Stimulated activated effector memory CD8-positive, alpha-beta T cell treated with anti-CD3 and anti-CD28 coated beads, Interleukin-12 subunit alpha, Interleukin-12 subunit beta, amount 100 ng/mL, for 72 hours (primary cell): ENCODE measurements around the gene IKZF1.

Source experiments
- ATAC-seq: fragments of 150-1000 bp; cut with Tn5 transposase; 2 replicates; pipeline ENCODE4 v1.10.0; 2021
- DNase-seq, 2 donors: peaks; one replicate each; pipeline ENCODE4 v3.0.0; 2021 to 2022; ENCODE audit warnings: low spot score in 2 of 2
- H3K27ac Mint-ChIP-seq: one replicate; pipeline ENCODE4 v1.8.0; 2022; ENCODE audit warnings: mild to moderate bottlenecking, mixed read lengths
- H3K36me3 Mint-ChIP-seq: one replicate; pipeline ENCODE4 v1.8.0; 2022; ENCODE audit warnings: mild to moderate bottlenecking, mixed read lengths
- H3K4me1 Mint-ChIP-seq: one replicate; pipeline ENCODE4 v1.8.0; 2022; ENCODE audit warnings: mixed read lengths
- H3K4me3 Mint-ChIP-seq: one replicate; pipeline ENCODE4 v1.8.0; 2022; ENCODE audit warnings: mild to moderate bottlenecking, mixed read lengths
- H3K9me3 Mint-ChIP-seq: one replicate; pipeline ENCODE4 v1.8.0; 2022; ENCODE audit warnings: mixed read lengths

The IKZF1 gene

DNA sequence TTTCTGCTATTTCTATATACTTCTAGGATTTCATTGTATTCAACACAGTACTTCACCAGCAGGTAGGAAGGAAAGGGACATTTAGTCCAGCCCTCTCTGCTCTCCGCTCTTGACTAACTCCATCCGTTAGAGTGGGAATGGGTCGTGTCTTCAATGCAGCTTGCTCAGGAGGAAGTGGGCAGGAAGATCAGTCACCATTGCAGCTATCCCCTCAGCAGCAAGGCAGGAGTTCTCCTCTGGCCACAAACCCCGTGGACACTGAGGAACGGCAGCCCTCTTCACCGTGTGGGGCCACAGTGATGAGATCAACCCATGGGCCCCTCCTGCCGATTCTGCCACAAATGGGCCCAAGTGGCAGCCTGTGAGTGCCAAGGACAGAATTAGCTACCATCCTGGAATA, 30.2 kb upstream of the IKZF1 start:
- H3K4me3 Mint-ChIP-seq: no peak overlapping the region
- no peaks in the 10 kb centered on the region for H3K9me3 Mint-ChIP-seq
- peaks cover 39% of the 10 kb centered on the region for H3K4me1 Mint-ChIP-seq
- no peak overlapping the region for H3K27ac Mint-ChIP-seq
- H3K36me3 Mint-ChIP-seq: no peaks in the 10 kb centered on the region
- DNase-seq: no peak
- peak; percentile 45 for ATAC-seq

GRCh38 chr7:50275430-50275829, 29.1 kb upstream of the IKZF1 start:
- H3K36me3 Mint-ChIP-seq: no peaks in the 10 kb centered on the region
- H3K4me3 Mint-ChIP-seq: no peak overlapping the region
- no peak for DNase-seq
- ATAC-seq: no peak
- no peak overlapping the region for H3K27ac Mint-ChIP-seq
- H3K9me3 Mint-ChIP-seq: no peaks in the 10 kb centered on the region
- H3K4me1 Mint-ChIP-seq: peaks cover 29% of the 10 kb centered on the region

DNA sequence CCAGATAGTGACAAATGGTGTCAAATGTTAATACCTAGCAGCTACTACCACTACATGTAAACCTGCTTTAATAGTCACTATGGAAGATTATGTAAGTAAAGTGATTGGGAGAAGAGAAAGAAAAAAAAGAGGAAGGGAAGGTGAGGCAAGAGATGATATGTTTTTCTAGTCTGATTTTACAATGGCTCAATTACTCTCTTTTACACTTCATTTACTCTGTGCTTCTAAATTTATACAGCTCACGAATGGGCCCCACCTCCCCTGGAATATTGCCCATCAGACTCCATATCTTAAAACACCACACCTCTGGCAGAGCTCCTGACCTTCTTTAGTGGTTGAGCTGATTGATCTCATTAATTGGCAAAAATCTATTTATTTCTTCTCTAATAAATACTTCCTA, 28.0 kb upstream of the IKZF1 start:
- H3K4me3 Mint-ChIP-seq: no peak overlapping the region
- peaks cover 32% of the 10 kb centered on the region for H3K4me1 Mint-ChIP-seq
- DNase-seq: no peak
- H3K9me3 Mint-ChIP-seq: no peaks in the 10 kb centered on the region
- ATAC-seq: no peak
- H3K36me3 Mint-ChIP-seq: no peaks in the 10 kb centered on the region
- no peak overlapping the region for H3K27ac Mint-ChIP-seq

DNA sequence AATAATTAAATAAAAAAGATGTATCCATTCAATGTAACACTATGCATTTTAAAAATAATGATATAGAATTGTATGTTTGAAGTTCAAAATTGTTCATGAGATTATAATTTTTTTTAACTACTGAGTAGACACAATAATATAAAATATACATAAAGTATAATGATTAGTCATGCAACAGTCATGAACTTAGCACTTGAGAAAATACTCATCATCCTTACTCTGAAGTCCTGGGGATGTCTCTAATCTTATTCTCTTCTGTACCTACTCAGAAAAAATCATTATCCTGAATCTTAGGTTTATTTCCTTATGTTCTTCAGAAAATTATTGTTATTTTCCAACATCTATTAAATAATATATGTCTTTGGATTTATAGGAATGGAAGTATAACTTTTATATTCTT, 26.4 kb upstream of the IKZF1 start:
- Mint-ChIP-seq H3K4me3 (no peak overlapping the region), H3K36me3 (no peaks in the 10 kb centered on the region), H3K27ac (no peak overlapping the region), H3K4me1 (peaks cover 35% of the 10 kb centered on the region), H3K9me3 (no peaks in the 10 kb centered on the region)
- no peak for ATAC-seq
- no peak for DNase-seq

GRCh38 chr7:50281680-50282445, 22.7 kb upstream of the IKZF1 start:
- Mint-ChIP-seq H3K36me3 (no peaks in the 10 kb centered on the region), H3K4me3 (peak overlapping the region; percentile 15), H3K27ac (peak overlapping the region; percentile 51), H3K9me3 (no peaks in the 10 kb centered on the region), H3K4me1 (peaks cover 42% of the 10 kb centered on the region)
- peak; percentile 65 for ATAC-seq
- DNase-seq: no peak

DNA sequence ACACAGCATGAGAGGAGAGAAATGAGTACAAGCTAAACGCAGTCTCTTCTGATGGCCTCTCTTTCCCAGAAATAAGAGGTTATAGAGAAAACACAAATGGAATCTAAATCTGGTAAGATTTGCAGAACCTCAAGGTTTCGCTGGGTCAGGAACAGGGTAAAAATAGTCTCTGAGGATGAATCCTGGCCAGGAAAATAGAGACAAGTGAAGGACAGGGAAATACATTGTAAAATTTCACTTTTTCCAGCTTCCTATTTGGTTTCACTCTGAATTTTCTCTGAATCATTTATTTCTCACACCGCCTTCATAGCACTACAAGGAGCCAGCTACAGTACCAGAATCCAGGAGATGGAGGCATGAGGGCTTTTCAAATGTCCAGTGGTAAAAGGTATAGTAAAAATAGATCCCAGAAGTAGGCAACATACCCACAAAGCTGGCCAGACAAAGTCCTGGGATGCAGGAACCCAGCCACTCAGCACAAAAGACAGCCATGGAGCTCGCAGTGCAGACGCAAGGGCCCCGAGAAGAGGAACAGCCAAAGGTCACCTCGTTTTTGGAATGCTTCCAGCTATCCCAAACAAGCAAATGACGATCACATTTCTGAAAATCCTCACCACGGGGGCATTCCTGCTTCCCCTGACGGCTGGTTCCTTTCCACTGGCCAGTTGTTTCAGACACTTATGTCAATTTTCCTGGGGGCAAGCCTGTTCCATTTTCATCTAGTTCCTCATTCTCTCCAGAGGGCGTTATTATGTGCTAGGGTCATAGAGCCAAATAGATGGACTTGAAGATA, 21.5 kb upstream of the IKZF1 start:
- H3K27ac Mint-ChIP-seq: peak overlapping the region; percentile 23
- ATAC-seq (no peak), DNase-seq (no peak)
- H3K36me3 Mint-ChIP-seq: no peaks in the 10 kb centered on the region
- no peaks in the 10 kb centered on the region for H3K9me3 Mint-ChIP-seq
- peak overlapping the region; percentile 15 for H3K4me3 Mint-ChIP-seq
- H3K4me1 Mint-ChIP-seq: peaks cover 42% of the 10 kb centered on the region

GRCh38 chr7:50283731-50284130, 20.8 kb upstream of the IKZF1 start:
- H3K36me3 Mint-ChIP-seq: no peaks in the 10 kb centered on the region
- H3K4me1 Mint-ChIP-seq: peaks cover 42% of the 10 kb centered on the region
- peak overlapping the region; percentile 23 for H3K27ac Mint-ChIP-seq
- ATAC-seq (no peak), DNase-seq (no peak)
- no peaks in the 10 kb centered on the region for H3K9me3 Mint-ChIP-seq
- no peak overlapping the region for H3K4me3 Mint-ChIP-seq

DNA sequence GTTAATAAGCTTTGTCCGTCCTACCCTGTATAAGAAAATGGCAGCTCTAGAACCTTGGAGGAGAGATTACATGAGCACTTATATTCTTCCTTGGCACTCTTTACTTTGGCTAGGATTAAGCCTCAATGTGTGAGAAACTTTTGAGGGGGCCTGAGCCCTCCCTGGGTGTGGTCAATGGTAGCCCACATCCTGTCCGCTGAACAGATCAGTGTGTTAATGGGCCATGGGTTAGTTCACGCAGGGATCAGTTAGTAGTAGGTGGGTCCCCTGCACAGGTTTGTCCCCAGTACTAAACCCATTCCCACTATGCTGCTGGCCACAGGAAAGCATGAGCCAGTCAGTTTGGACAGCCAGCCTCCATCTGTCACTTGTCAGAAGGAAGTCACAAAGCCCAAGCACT, 20.2 kb upstream of the IKZF1 start:
- DNase-seq (no peak), ATAC-seq (peak; percentile 87)
- no peak overlapping the region for H3K4me3 Mint-ChIP-seq
- peaks cover 42% of the 10 kb centered on the region for H3K4me1 Mint-ChIP-seq
- no peaks in the 10 kb centered on the region for H3K36me3 Mint-ChIP-seq
- H3K27ac Mint-ChIP-seq: peak overlapping the region; percentile 1
- no peaks in the 10 kb centered on the region for H3K9me3 Mint-ChIP-seq

GRCh38 chr7:50285269-50285668, 19.2 kb upstream of the IKZF1 start:
- no peaks in the 10 kb centered on the region for H3K36me3 Mint-ChIP-seq
- ATAC-seq: no peak
- H3K27ac Mint-ChIP-seq: no peak overlapping the region
- peaks cover 42% of the 10 kb centered on the region for H3K4me1 Mint-ChIP-seq
- H3K9me3 Mint-ChIP-seq: no peaks in the 10 kb centered on the region
- no peak overlapping the region for H3K4me3 Mint-ChIP-seq
- no peak for DNase-seq

DNA sequence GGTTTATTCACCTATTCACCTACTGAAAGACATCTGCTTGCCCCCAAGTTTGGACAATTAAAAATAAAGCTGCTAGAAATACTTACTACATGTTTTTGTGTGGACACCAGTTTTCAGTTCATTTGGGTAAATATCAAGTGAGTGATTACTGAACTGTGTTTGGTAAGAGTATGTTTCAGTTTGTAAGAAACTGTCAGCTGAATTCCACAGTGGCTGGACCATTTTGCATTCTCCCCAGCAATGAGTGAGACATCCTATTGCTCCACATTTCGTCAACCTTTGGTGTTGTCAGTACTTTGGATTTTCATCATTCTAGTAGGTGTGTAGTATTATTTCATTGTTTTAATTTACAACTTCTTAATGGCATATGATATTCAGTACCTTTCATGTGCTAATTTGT, 17.4 kb upstream of the IKZF1 start:
- no peaks in the 10 kb centered on the region for H3K36me3 Mint-ChIP-seq
- H3K4me1 Mint-ChIP-seq: peaks cover 32% of the 10 kb centered on the region
- no peak overlapping the region for H3K4me3 Mint-ChIP-seq
- H3K9me3 Mint-ChIP-seq: no peaks in the 10 kb centered on the region
- ATAC-seq (no peak), DNase-seq (no peak)
- no peak overlapping the region for H3K27ac Mint-ChIP-seq

DNA sequence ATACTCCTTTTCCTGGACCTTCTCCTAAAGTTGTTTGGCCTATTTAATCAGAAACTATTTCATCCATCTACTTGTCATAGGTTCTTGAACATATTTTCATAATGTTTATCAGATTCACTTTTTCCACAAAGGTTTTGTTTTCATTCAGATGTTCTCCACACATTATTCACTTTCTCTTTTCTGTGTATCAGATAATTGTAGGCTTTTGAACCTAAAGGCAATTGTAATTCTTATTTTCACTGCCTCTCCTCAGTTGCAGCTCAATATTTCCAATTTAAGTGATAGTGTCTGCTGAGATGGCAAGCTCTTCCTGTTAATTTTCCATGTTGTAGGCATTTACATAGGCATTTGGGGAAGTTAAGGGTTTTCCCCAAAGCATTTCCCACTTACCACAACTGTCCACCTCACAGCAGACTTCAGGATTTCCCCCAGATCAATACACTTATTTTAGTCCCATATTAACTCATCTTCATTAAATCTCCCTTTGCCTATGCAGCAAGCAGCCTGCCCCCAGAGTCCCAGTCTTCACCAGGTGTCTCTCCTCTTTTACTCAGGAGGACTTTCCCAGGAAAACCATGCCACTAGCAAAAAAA, 12.3 kb upstream of the IKZF1 start:
- no peak overlapping the region for H3K27ac Mint-ChIP-seq
- H3K4me1 Mint-ChIP-seq: peaks cover 26% of the 10 kb centered on the region
- H3K9me3 Mint-ChIP-seq: no peaks in the 10 kb centered on the region
- no peaks in the 10 kb centered on the region for H3K36me3 Mint-ChIP-seq
- H3K4me3 Mint-ChIP-seq: peak overlapping the region; percentile 12
- ATAC-seq (peak; percentile 58), DNase-seq (no peak)

- H3K27ac Mint-ChIP-seq: no peak overlapping the region
- H3K9me3 Mint-ChIP-seq: no peaks in the 10 kb centered on the region
- no peak for DNase-seq
- peak overlapping the region; percentile 12 for H3K4me3 Mint-ChIP-seq
- H3K4me1 Mint-ChIP-seq: peaks cover 26% of the 10 kb centered on the region
- H3K36me3 Mint-ChIP-seq: no peaks in the 10 kb centered on the region
- ATAC-seq: peak; percentile 95
Measured at GRCh38 chr7:50292763-50293162, 11.8 kb upstream of the IKZF1 start.

GRCh38 chr7:50293509-50294179, 10.9 kb upstream of the IKZF1 start:
- ATAC-seq: no peak
- Mint-ChIP-seq H3K27ac (no peak overlapping the region), H3K9me3 (no peaks in the 10 kb centered on the region), H3K4me3 (no peak overlapping the region), H3K36me3 (no peaks in the 10 kb centered on the region), H3K4me1 (peaks cover 29% of the 10 kb centered on the region)
- DNase-seq: no peak

DNA sequence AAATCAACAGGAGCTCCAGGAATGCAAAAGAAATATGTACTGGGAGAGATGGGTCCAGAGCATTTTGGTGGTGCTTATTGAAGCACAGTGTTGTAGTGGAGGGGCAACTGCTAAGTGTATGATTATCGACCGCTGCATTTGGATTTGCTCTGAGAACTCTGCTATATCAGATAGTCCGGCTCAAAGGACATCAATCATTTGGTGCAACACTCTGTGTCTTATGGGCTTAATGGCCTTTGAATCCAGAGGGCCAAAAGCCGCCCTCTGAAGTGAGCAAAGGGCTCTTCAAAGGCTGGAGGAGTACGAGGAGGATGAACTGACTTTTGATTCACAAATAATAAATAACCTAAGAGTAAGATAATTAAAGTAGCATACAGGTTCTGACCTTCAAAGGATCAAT, 9.4 kb upstream of the IKZF1 start:
- DNase-seq (no peak), ATAC-seq (no peak)
- Mint-ChIP-seq H3K9me3 (no peaks in the 10 kb centered on the region), H3K4me1 (peaks cover 41% of the 10 kb centered on the region), H3K4me3 (no peak overlapping the region), H3K36me3 (no peaks in the 10 kb centered on the region), H3K27ac (no peak overlapping the region)

GRCh38 chr7:50296799-50297198, 7.7 kb upstream of the IKZF1 start:
- Mint-ChIP-seq H3K36me3 (no peaks in the 10 kb centered on the region), H3K9me3 (no peaks in the 10 kb centered on the region), H3K4me3 (no peak overlapping the region), H3K4me1 (peaks cover 47% of the 10 kb centered on the region), H3K27ac (no peak overlapping the region)
- no peak for DNase-seq
- no peak for ATAC-seq
